ENCODE data around the gene NHS.

Gene NHS

GRCh38 chrX:17374619-17375366 lies at the start of gene NHS:
NHS (plus strand) TSS chrX:17375200; CDS start chrX:17375758, 558 bp downstream.
- peak; percentile 61 for DNase-seq

GRCh38 chrX:17328837-17329236 lies 46.2 kb upstream of the NHS start:
- no peak for DNase-seq

- no peak for DNase-seq
These were observed 38.6 kb upstream of the NHS start for GRCh38 chrX:17336377-17336776.

GRCh38 chrX:17355976-17356375 lies 19.0 kb upstream of the NHS start:
- no peak for DNase-seq

- DNase-seq: no peak
These were observed 15.5 kb upstream of the NHS start for GRCh38 chrX:17359500-17359899.

- DNase-seq: no peak
These were observed 13.4 kb upstream of the NHS start for GRCh38 chrX:17361620-17362019.

GRCh38 chrX:17368002-17368401 lies 7.0 kb upstream of the NHS start:
- no peak for DNase-seq

- no peak for DNase-seq
These were observed 5.7 kb upstream of the NHS start for GRCh38 chrX:17369309-17369708.

- DNase-seq: no peak
These were observed 4.8 kb upstream of the NHS start for GRCh38 chrX:17370191-17370590.

- no peak for DNase-seq
These were observed 2.9 kb upstream of the NHS start for GRCh38 chrX:17372052-17372451.

- DNase-seq: no peak
These were observed 1.7 kb upstream of the NHS start for GRCh38 chrX:17373337-17373736.

GRCh38 chrX:17375367-17375636 lies 302 bp downstream of the NHS start:
- no peak for DNase-seq

GRCh38 chrX:17375637-17376430 lies 834 bp downstream of the NHS start:
- peak; percentile 15 for DNase-seq

GRCh38 chrX:17376431-17377077 lies 1.6 kb downstream of the NHS start:
- DNase-seq: no peak

GRCh38 chrX:17377091-17377717 lies 2.2 kb downstream of the NHS start:
- no peak for DNase-seq

- DNase-seq: no peak
These were observed 2.8 kb downstream of the NHS start for GRCh38 chrX:17377795-17378194.

GRCh38 chrX:17380221-17380620 lies 5.2 kb downstream of the NHS start:
- no peak for DNase-seq

- DNase-seq: no peak
These were observed 15.4 kb downstream of the NHS start for GRCh38 chrX:17390419-17390850.

- DNase-seq: no peak
These were observed 20.2 kb downstream of the NHS start for GRCh38 chrX:17395154-17395553.

- no peak for DNase-seq
These were observed 22.1 kb downstream of the NHS start for GRCh38 chrX:17397074-17397473.

GRCh38 chrX:17403189-17403691 lies 28.2 kb downstream of the NHS start:
- no peak for DNase-seq

GRCh38 chrX:17403972-17404371 lies 29.0 kb downstream of the NHS start:
- DNase-seq: no peak

- no peak for DNase-seq
These were observed 30.4 kb downstream of the NHS start for GRCh38 chrX:17405225-17405969.

All from GOT3 (cell line).